Measurements from ENCODE around the gene TLR1. TPM values are rescaled to one million over a fixed set of nuclear protein-coding genes. Genes with fewer than 3 reads are reported as not detected.

TLR1 gene
- total RNA-seq, 3 donors from 2014 or later (not counting 1 experiment from before 2014, with no cell fraction given), result 25.6 to 51.5 (median 30.0) TPM

GRCh38 chr4:38837849-38838248 lies 33.3 kb upstream of the TLR1 start:
- H3K9me3 ChIP-seq (ENCODE audit: control insufficient read depth, insufficient read depth, low read length), result no peaks in the 10 kb centered on the region
- no peak overlapping the region for H3K27ac ChIP-seq (ENCODE audit: low read length)
- peaks cover 5% of the 10 kb centered on the region for H3K4me1 ChIP-seq (ENCODE audit: control insufficient read depth, insufficient read depth, low read length)
- no peak overlapping the region for H3K4me3 ChIP-seq (ENCODE audit: low read length)
- H3K27me3 ChIP-seq (ENCODE audit: control insufficient read depth, insufficient read depth, low read length), result no peaks in the 10 kb centered on the region
- Mint-ChIP-seq H3K4me3 (no peak overlapping the region), H3K4me1 (peaks cover 21 to 22% of the 10 kb centered on the region in 2 donors), H3K9me3 (peaks cover 4 to 8% of the 10 kb centered on the region in 2 donors), H3K36me3 (peaks cover 8% of the 10 kb centered on the region), H3K27ac (no peak overlapping the region), H3K27me3 (ENCODE audit: low read depth in 2 of 2) (no peaks in the 10 kb centered on the region)
- H3K36me3 ChIP-seq (ENCODE audit: control insufficient read depth, insufficient read depth, low read length), result no peaks in the 10 kb centered on the region
- peak in 2 of 3 donors; percentile 56 to 79 for ATAC-seq
- no CpG with 5 or more reads among the region's 2 CpGs for WGBS (ENCODE audit: insufficient coverage)
- no peak for TF ChIP-seq CTCF (IDR thresholded peaks at IDR 0.05)
- DNase-seq, result peak in 1 of 2 donors; percentile 51
- intact Hi-C loops (cut with micrococcal nuclease), result no loop called here

DNA sequence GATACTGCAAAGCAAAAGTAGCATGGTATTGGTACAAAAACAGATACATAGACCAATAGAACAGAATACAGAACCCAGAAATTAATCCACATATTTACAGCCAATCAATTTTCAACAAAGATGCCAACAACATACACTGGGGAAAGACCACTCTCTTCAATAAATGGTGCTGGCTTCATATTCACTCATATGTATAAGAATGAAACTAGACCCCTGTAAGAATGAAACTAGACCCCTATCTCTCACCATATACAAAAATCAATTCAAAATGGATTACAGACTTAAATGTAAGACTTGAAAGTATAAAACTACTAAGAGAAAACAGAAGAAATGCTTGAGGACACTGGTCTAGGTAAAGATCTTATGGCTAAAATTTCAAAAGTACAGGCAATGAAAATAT lies 32.7 kb upstream of the TLR1 start:
- no peak for TF ChIP-seq CTCF (IDR thresholded peaks at IDR 0.05)
- H3K27ac ChIP-seq (ENCODE audit: low read length), result no peak overlapping the region
- no peaks in the 10 kb centered on the region for H3K9me3 ChIP-seq (ENCODE audit: control insufficient read depth, insufficient read depth, low read length)
- DNase-seq (no peak), ATAC-seq (no peak)
- H3K4me3 ChIP-seq (ENCODE audit: low read length), result no peak overlapping the region
- Mint-ChIP-seq H3K9me3 (peaks cover 4 to 8% of the 10 kb centered on the region in 2 donors), H3K36me3 (peaks cover 8% of the 10 kb centered on the region), H3K4me3 (no peak overlapping the region), H3K27ac (no peak overlapping the region), H3K27me3 (ENCODE audit: low read depth in 2 of 2) (no peaks in the 10 kb centered on the region), H3K4me1 (peaks cover 22 to 25% of the 10 kb centered on the region in 2 donors)
- intact Hi-C loops (cut with micrococcal nuclease), result no loop called here
- H3K27me3 ChIP-seq (ENCODE audit: control insufficient read depth, insufficient read depth, low read length), result no peaks in the 10 kb centered on the region
- peaks cover 9% of the 10 kb centered on the region for H3K4me1 ChIP-seq (ENCODE audit: control insufficient read depth, insufficient read depth, low read length)
- H3K36me3 ChIP-seq (ENCODE audit: control insufficient read depth, insufficient read depth, low read length), result no peaks in the 10 kb centered on the region

DNA sequence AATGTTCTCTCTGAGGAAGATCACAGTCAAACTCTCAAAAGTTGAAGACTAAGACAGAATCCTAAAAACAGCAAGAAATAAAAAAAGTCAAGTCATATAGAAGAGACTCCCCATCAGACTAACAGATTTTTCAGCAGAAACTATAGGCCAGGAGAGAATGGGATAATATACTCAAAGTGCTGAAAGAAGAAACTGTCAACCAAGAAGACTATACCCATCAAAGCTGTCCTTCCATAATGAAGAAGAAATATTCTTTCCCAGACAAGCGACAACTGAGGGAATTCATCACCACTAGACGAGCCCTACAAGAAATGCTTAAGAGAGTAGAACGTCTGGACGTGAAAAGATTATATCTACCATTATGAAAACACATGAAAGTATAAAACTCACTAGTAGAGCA lies 30.0 kb upstream of the TLR1 start:
- Mint-ChIP-seq H3K36me3 (peaks cover 8% of the 10 kb centered on the region), H3K4me1 (peaks cover 30 to 34% of the 10 kb centered on the region in 2 donors), H3K4me3 (no peak overlapping the region), H3K27me3 (ENCODE audit: low read depth in 2 of 2) (no peaks in the 10 kb centered on the region), H3K9me3 (peaks cover 4 to 8% of the 10 kb centered on the region in 2 donors), H3K27ac (no peak overlapping the region)
- H3K27ac ChIP-seq (ENCODE audit: low read length), result no peak overlapping the region
- H3K4me1 ChIP-seq (ENCODE audit: control insufficient read depth, insufficient read depth, low read length), result peaks cover 9% of the 10 kb centered on the region
- H3K36me3 ChIP-seq (ENCODE audit: control insufficient read depth, insufficient read depth, low read length), result no peaks in the 10 kb centered on the region
- no peak for TF ChIP-seq CTCF (IDR thresholded peaks at IDR 0.05)
- DNase-seq, result no peak
- H3K9me3 ChIP-seq (ENCODE audit: control insufficient read depth, insufficient read depth, low read length), result no peaks in the 10 kb centered on the region
- intact Hi-C loops (cut with micrococcal nuclease), result no loop called here
- ATAC-seq, result no peak
- H3K27me3 ChIP-seq (ENCODE audit: control insufficient read depth, insufficient read depth, low read length), result no peaks in the 10 kb centered on the region
- WGBS (ENCODE audit: insufficient coverage), result 100% methylated on average over 1 of the region's 4 CpGs
- H3K4me3 ChIP-seq (ENCODE audit: low read length), result no peak overlapping the region

Data from natural killer cell (primary cell).